ENCODE measurements around the gene IRAK4. TPM values are rescaled to one million over a fixed set of nuclear protein-coding genes. Genes with fewer than 3 reads are reported as not detected.
A peak's percentile ranks its signal among the peaks of the same experiment; 100 is the strongest.

Gene IRAK4
- total and polyA plus RNA-seq, 2 experiments from 2014 or later, result 3.9 to 12.9 TPM

- H3K36me3 Mint-ChIP-seq (ENCODE audit: low read depth), result peaks cover 4% of the 10 kb centered on the region
- H3K4me1 Mint-ChIP-seq, result peaks cover 9% of the 10 kb centered on the region; the same call in 2 of the 3 replicates
- no peak overlapping the region for H3K27ac ChIP-seq (ENCODE audit: low read depth)
- no peaks in the 10 kb centered on the region; the same call in 2 of the 3 replicates for H3K9me3 Mint-ChIP-seq
- ATAC-seq, result no peak
- no peaks in the 10 kb centered on the region for H4K20me1 ChIP-seq (replicated peaks; ENCODE audit: insufficient read depth)
- H3K36me3 ChIP-seq (ENCODE audit: insufficient read depth), result no peaks in the 10 kb centered on the region; the same call in 1 of the 2 replicates
- no peaks in the 10 kb centered on the region for H3K9me2 ChIP-seq (ENCODE audit: insufficient read depth)
- H3F3A ChIP-seq (replicated peaks; ENCODE audit: low read depth), result no peaks in the 10 kb centered on the region; the same call in 1 of the 2 replicates
- DNase-seq (ENCODE audit: low spot score), result no peak
- H3K4me3 Mint-ChIP-seq, result peak overlapping the region; percentile 99
- no peak for TF ChIP-seq STAT1 (IDR thresholded peaks at IDR 0.05; ENCODE audit: unreplicated experiment)
- no peak overlapping the region for H3K4me3 ChIP-seq
- H3K4me1 ChIP-seq (ENCODE audit: insufficient read depth), result peaks cover 5% of the 10 kb centered on the region; the same call in 1 of the 2 replicates
- no peak overlapping the region for H3K4me2 ChIP-seq
- no peaks in the 10 kb centered on the region for H3K27me3 ChIP-seq (ENCODE audit: insufficient read depth)
- H3K27me3 Mint-ChIP-seq (ENCODE audit: insufficient read depth, low read depth, poor library complexity), result peaks cover 4% of the 10 kb centered on the region
- H2AFZ ChIP-seq, result no peak overlapping the region
- H3K79me2 ChIP-seq (replicated peaks; ENCODE audit: insufficient read depth), result peaks cover 28% of the 10 kb centered on the region
- H3K27ac Mint-ChIP-seq, result no peak overlapping the region
Observed at GRCh38 chr12:43807386-43807785, 48.6 kb downstream of the IRAK4 start.

- Histone ChIP-seq H3K79me2 (replicated peaks; ENCODE audit: insufficient read depth) (no peaks in the 10 kb centered on the region), H3F3A (replicated peaks; ENCODE audit: low read depth) (no peaks in the 10 kb centered on the region), H4K20me1 (replicated peaks; ENCODE audit: insufficient read depth) (no peaks in the 10 kb centered on the region), H3K36me3 (ENCODE audit: insufficient read depth) (no peaks in the 10 kb centered on the region), H3K27ac (ENCODE audit: low read depth) (no peak overlapping the region), H3K4me3 (no peak overlapping the region), H2AFZ (peak overlapping the region; percentile 2; the same call in 1 of the 2 replicates), H3K4me2 (no peak overlapping the region), H3K9me2 (ENCODE audit: insufficient read depth) (no peaks in the 10 kb centered on the region), H3K4me1 (ENCODE audit: insufficient read depth) (no peaks in the 10 kb centered on the region), H3K27me3 (ENCODE audit: insufficient read depth) (no peaks in the 10 kb centered on the region)
- Mint-ChIP-seq H3K27ac (no peak overlapping the region), H3K36me3 (ENCODE audit: low read depth) (no peaks in the 10 kb centered on the region), H3K27me3 (ENCODE audit: insufficient read depth, low read depth, poor library complexity) (no peaks in the 10 kb centered on the region), H3K4me1 (peaks cover 3% of the 10 kb centered on the region; the same call in 1 of the 3 replicates), H3K9me3 (no peaks in the 10 kb centered on the region), H3K4me3 (no peak overlapping the region)
- no peak for TF ChIP-seq EZH2 (IDR thresholded peaks at IDR 0.05; ENCODE audit: low read depth, unreplicated experiment)
- TF ChIP-seq JUNB (IDR thresholded peaks at IDR 0.05; ENCODE audit: unreplicated experiment), result no peak
- TF ChIP-seq ZNF114 (CRISPR knock-in tag; IDR thresholded peaks at IDR 0.05), result no peak
- DNase-seq (ENCODE audit: low spot score), result no peak
- no peak for ATAC-seq
Observed at GRCh38 chr12:43812057-43812456, 53.3 kb downstream of the IRAK4 start.

- H3K36me3 Mint-ChIP-seq (ENCODE audit: low read depth), result no peaks in the 10 kb centered on the region
- H3K36me3 ChIP-seq (ENCODE audit: insufficient read depth), result no peaks in the 10 kb centered on the region
- no peaks in the 10 kb centered on the region for H4K20me1 ChIP-seq (replicated peaks; ENCODE audit: insufficient read depth)
- DNase-seq (ENCODE audit: low spot score), result no peak
- H3K27ac Mint-ChIP-seq, result no peak overlapping the region
- no peak overlapping the region for H3K4me3 ChIP-seq
- H3K27ac ChIP-seq (ENCODE audit: low read depth), result no peak overlapping the region
- H3K9me2 ChIP-seq (ENCODE audit: insufficient read depth), result no peaks in the 10 kb centered on the region
- H3K4me1 ChIP-seq (ENCODE audit: insufficient read depth), result no peaks in the 10 kb centered on the region
- H3K9me3 Mint-ChIP-seq, result no peaks in the 10 kb centered on the region
- no peak for TF ChIP-seq NANOG (IDR thresholded peaks at IDR 0.05; ENCODE audit: borderline replicate concordance)
- TF ChIP-seq, protein P1, sequence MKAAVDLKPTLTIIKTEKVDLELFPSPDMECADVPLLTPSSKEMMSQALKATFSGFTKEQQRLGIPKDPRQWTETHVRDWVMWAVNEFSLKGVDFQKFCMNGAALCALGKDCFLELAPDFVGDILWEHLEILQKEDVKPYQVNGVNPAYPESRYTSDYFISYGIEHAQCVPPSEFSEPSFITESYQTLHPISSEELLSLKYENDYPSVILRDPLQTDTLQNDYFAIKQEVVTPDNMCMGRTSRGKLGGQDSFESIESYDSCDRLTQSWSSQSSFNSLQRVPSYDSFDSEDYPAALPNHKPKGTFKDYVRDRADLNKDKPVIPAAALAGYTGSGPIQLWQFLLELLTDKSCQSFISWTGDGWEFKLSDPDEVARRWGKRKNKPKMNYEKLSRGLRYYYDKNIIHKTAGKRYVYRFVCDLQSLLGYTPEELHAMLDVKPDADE (IDR thresholded peaks at IDR 0.05), result no peak
- no peak for TF ChIP-seq CTCF (conservative IDR thresholded peaks at IDR 0.05; ENCODE audit: low read depth in 2 of 2)
- no peak for TF ChIP-seq POLR2AphosphoS5 (IDR thresholded peaks at IDR 0.05; ENCODE audit: low read depth)
- TF ChIP-seq CREB1 (CRISPR knock-in tag; IDR thresholded peaks at IDR 0.05; ENCODE audit: low read depth), result no peak
- no peak for TF ChIP-seq ZNF331 (CRISPR knock-in tag; IDR thresholded peaks at IDR 0.05; ENCODE audit: low read depth)
- ATAC-seq, result no peak
- H3K27me3 Mint-ChIP-seq (ENCODE audit: insufficient read depth, low read depth, poor library complexity), result no peaks in the 10 kb centered on the region
- H3F3A ChIP-seq (replicated peaks; ENCODE audit: low read depth), result no peaks in the 10 kb centered on the region
- H3K27me3 ChIP-seq (ENCODE audit: insufficient read depth), result no peaks in the 10 kb centered on the region
- no peak overlapping the region for H3K4me3 Mint-ChIP-seq
- no peak overlapping the region for H2AFZ ChIP-seq
- H3K79me2 ChIP-seq (replicated peaks; ENCODE audit: insufficient read depth), result no peaks in the 10 kb centered on the region
- no peak overlapping the region for H3K4me2 ChIP-seq
- peaks cover 3% of the 10 kb centered on the region; the same call in 1 of the 3 replicates for H3K4me1 Mint-ChIP-seq
Observed at GRCh38 chr12:43812926-43813325, 54.2 kb downstream of the IRAK4 start.

Measured in GM23338 (cell line).